ENCODE measurements around the gene ATP2C2.

DNA sequence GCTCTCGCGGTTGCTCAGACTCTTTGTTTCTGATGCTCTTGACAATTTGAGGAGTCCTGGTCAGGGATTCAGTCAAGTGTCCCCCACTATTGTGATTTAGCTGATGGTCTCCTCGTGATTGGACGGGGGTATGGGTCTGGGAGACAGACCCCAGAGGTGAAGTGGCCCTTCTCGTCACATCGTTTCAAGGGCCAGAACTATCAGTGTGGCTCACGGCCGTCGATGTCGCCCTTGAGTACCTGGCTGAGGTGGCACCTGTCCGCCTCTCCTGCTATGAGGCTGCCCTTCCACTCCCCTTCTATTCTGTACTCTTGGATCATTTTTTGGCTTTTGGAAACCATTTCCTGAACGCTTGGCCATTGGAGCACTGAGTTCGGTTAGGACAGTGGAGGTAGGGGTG, 143.5 kb downstream of the ATP2C2 start:
- TF ChIP-seq, protein P1, sequence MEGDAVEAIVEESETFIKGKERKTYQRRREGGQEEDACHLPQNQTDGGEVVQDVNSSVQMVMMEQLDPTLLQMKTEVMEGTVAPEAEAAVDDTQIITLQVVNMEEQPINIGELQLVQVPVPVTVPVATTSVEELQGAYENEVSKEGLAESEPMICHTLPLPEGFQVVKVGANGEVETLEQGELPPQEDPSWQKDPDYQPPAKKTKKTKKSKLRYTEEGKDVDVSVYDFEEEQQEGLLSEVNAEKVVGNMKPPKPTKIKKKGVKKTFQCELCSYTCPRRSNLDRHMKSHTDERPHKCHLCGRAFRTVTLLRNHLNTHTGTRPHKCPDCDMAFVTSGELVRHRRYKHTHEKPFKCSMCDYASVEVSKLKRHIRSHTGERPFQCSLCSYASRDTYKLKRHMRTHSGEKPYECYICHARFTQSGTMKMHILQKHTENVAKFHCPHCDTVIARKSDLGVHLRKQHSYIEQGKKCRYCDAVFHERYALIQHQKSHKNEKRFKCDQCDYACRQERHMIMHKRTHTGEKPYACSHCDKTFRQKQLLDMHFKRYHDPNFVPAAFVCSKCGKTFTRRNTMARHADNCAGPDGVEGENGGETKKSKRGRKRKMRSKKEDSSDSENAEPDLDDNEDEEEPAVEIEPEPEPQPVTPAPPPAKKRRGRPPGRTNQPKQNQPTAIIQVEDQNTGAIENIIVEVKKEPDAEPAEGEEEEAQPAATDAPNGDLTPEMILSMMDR (conservative IDR thresholded peaks at IDR 0.05), result no peak
- no peak for TF ChIP-seq ZFX (IDR thresholded peaks at IDR 0.05)

Data from C4-2B (cell line).